Peyer's patch (tissue), 4 donors: ENCODE results near the gene JOSD2. TPM values are rescaled to one million over a fixed set of nuclear protein-coding genes. Genes with fewer than 3 reads are reported as not detected.

Experiments used
- DNase-seq, 3 donors: peaks; one replicate each; pipeline ENCODE4 v3.0.0-alpha.2; 2017 to 2019
- H3K27ac ChIP-seq, 4 donors: fragments of 200-600 bp; sonication (generic); one replicate each; pipeline ENCODE4 v1.5.1; 2016 to 2019
- H3K27me3 ChIP-seq, 2 donors: fragments of 200-600 bp; sonication (generic); one replicate each; pipeline ENCODE4 v1.5.1; 2019
- H3K36me3 ChIP-seq, 3 donors: fragments of 200-600 bp; sonication (generic); one replicate each; pipeline ENCODE4 v1.5.1; 2016 to 2019
- H3K4me1 ChIP-seq, 4 donors: fragments of 200-600 bp; sonication (generic); one replicate each; pipeline ENCODE4 v1.5.1; 2016 to 2019
- H3K4me3 ChIP-seq, 4 donors: fragments of 200-600 bp; sonication (generic); 1 replicate in 3 of 4; 2 replicates in 1 of 4; pipeline ENCODE4 v1.5.1; 2016 to 2019; ENCODE audit warnings: mild to moderate bottlenecking in 1 of 4
- H3K9me3 ChIP-seq, 4 donors: fragments of 200-600 bp; sonication (generic); one replicate each; pipeline ENCODE4 v1.5.1; 2016 to 2019; ENCODE audit warnings: mild to moderate bottlenecking in 1 of 4
- CTCF ChIP-seq, 6 experiments: fragments of 450-650 bp in 4 of 6; fragments of 200-600 bp in 2 of 6; sonication (generic) in 1 of 6; IDR thresholded peaks; one replicate each; pipeline ENCODE4 v1.5.1; 2017 to 2019; ENCODE audit warnings: antibody characterized with exemption in 6 of 6, mild to moderate bottlenecking in 3 of 6, moderate library complexity in 1 of 6
- POLR2A ChIP-seq, 2 donors: fragments of 450-650 bp; IDR thresholded peaks; one replicate each; pipeline ENCODE4 v1.5.1; 2017; ENCODE audit warnings: antibody characterized with exemption in 2 of 2, mild to moderate bottlenecking in 2 of 2, moderate library complexity in 2 of 2
- total RNA-seq, 4 donors: library from RNA; depleted of rRNA; stranded (reverse); fragments of >200 nt; gene quantifications; one replicate each; pipeline ENCODE4 v1.1.0, GENCODE V29; 2016

Gene JOSD2
- total RNA-seq, 4 donors from 2014 or later, result 10.7 to 41.3 (median 26.6) TPM

- peaks cover 0 to 14% (median 5%) of the 10 kb centered on the region in 4 donors for H3K4me1 ChIP-seq
- no peak for TF ChIP-seq POLR2A (IDR thresholded peaks at IDR 0.05)
- TF ChIP-seq CTCF (IDR thresholded peaks at IDR 0.05), result no peak
- peaks cover 0 to 5% of the 10 kb centered on the region in 2 donors for H3K27me3 ChIP-seq
- DNase-seq, result no peak
- H3K9me3 ChIP-seq, result no peaks in the 10 kb centered on the region
- no peak overlapping the region for H3K4me3 ChIP-seq
- no peak overlapping the region for H3K27ac ChIP-seq
- no peaks in the 10 kb centered on the region for H3K36me3 ChIP-seq
Observed at GRCh38 chr19:50552540-50552939, 41.5 kb upstream of the JOSD2 start.

GRCh38 chr19:50551715-50552187, 40.8 kb upstream of the JOSD2 start:
- DNase-seq, result no peak
- no peaks in the 10 kb centered on the region for H3K9me3 ChIP-seq
- no peak overlapping the region for H3K27ac ChIP-seq
- no peaks in the 10 kb centered on the region for H3K36me3 ChIP-seq
- H3K27me3 ChIP-seq, result peaks cover 0 to 5% of the 10 kb centered on the region in 2 donors
- TF ChIP-seq POLR2A (IDR thresholded peaks at IDR 0.05), result no peak
- TF ChIP-seq CTCF (IDR thresholded peaks at IDR 0.05), result no peak
- H3K4me1 ChIP-seq, result peaks cover 0 to 10% (median 3%) of the 10 kb centered on the region in 4 donors
- peak overlapping the region in 1 of 4 donors; percentile 21 for H3K4me3 ChIP-seq

GRCh38 chr19:50551034-50551714, 40.2 kb upstream of the JOSD2 start:
- no peak for TF ChIP-seq CTCF (IDR thresholded peaks at IDR 0.05)
- no peak for TF ChIP-seq POLR2A (IDR thresholded peaks at IDR 0.05)
- H3K4me3 ChIP-seq, result peak overlapping the region in 2 of 4 donors; percentile 9 to 21
- peaks cover 0 to 3% of the 10 kb centered on the region in 2 donors for H3K27me3 ChIP-seq
- no peak for DNase-seq
- no peaks in the 10 kb centered on the region for H3K9me3 ChIP-seq
- no peaks in the 10 kb centered on the region for H3K36me3 ChIP-seq
- H3K27ac ChIP-seq, result no peak overlapping the region
- peaks cover 0 to 4% (median 0%) of the 10 kb centered on the region in 4 donors for H3K4me1 ChIP-seq

GRCh38 chr19:50550594-50550966, 39.6 kb upstream of the JOSD2 start:
- Histone ChIP-seq H3K27me3 (no peaks in the 10 kb centered on the region), H3K27ac (no peak overlapping the region), H3K4me1 (no peaks in the 10 kb centered on the region), H3K9me3 (no peaks in the 10 kb centered on the region), H3K36me3 (no peaks in the 10 kb centered on the region), H3K4me3 (peak overlapping the region in 2 of 4 donors; percentile 9 to 21)
- TF ChIP-seq POLR2A (IDR thresholded peaks at IDR 0.05), result no peak
- TF ChIP-seq CTCF (IDR thresholded peaks at IDR 0.05), result no peak
- DNase-seq, result no peak

- no peaks in the 10 kb centered on the region for H3K9me3 ChIP-seq
- no peaks in the 10 kb centered on the region for H3K27me3 ChIP-seq
- no peaks in the 10 kb centered on the region for H3K36me3 ChIP-seq
- no peak for DNase-seq
- no peak overlapping the region for H3K4me3 ChIP-seq
- no peak overlapping the region for H3K27ac ChIP-seq
- TF ChIP-seq CTCF (IDR thresholded peaks at IDR 0.05), result no peak
- no peak for TF ChIP-seq POLR2A (IDR thresholded peaks at IDR 0.05)
- H3K4me1 ChIP-seq, result no peaks in the 10 kb centered on the region
Observed at GRCh38 chr19:50549927-50550593, 39.1 kb upstream of the JOSD2 start.
